NCI-H345 (cell line): Measurements from ENCODE around the gene PRRC1.

Experiments
- DNase-seq: peaks from one replicate; lab custom pipeline; 2025; lab: John Stamatoyannopoulos, UW

The PRRC1 gene

DNA sequence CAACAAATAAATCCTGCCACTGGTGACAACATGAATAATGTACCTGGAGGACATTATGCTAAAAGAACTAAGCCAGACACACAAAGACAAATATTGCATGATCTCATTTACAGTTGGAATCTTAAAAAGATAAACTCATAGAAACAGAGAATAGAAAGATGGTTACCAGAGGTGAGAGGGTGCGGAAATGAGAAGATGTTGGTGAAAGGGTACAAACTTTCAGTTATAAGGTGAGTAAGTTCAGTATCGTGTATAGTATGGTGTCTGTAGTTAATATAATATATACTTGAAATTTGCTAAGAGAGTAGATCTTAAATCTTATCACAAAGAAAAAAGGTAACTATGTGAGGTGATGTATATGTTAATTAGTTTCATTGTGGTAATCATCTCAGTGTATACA is 63.3 kb downstream of the PRRC1 start:
- no peak for DNase-seq

DNA sequence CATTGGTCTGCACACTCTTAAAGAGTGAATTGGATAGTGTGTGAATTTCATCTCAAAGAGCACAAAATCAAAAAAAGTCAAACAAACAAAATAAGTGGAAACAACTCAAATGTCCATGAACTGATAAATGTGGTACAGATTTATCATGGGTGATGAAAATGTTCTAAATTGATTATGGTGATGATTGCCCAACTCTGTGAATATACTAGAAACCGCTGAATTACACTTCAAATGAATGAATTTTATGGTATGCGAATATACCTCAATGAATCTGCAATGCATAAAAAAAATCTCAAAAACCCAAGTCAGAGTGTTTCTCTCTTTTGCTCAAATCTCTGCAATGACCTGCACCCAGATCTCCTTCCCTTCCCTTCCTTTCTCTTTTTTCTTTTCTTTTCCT is 64.0 kb downstream of the PRRC1 start:
- no peak for DNase-seq

DNA sequence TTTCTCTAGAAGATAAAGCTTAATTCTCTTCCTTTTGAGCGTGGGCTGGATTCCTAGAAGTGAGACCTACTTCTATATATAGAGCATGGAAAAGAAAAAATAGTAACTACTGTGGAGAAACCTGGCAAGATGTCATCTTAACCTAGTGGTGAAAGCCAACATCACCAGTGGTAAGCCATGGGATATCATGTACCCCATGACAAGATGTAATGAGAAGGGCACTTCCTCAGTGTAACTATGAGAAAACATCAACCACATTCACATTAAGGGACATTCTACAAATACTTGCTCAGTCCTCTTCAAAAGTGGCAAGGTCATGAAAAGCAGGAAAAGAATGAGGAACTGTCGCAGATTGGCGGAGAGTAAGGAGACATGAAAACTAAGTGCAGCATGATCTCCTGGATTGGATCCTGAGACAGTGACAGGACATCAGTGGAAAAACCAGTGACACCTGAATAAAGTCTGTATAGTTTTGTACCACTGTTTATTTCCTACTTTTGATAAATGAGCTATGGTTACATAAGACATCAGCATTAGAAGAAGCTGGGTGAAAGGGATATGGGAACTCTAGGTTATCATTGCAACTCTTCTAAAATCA is 65.4 kb downstream of the PRRC1 start:
- no peak for DNase-seq

DNA sequence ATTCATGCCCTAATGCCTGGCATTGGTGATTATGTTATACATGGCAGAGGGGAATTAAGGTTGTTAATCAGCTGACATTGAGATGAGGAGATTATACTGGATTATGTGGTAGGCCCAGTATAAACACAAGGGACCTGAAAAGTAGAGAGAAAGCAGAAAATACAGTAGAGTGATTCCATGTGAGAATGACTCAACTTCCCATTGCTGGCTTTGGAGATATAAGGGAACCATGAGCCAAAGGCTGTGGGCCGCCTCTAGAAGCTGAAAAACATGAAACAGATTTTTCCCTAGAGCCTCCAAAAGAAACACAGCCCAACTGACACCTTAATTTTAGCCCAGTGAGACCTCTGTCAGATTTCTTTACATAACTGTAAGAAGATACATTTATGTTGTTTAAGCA is 66.4 kb downstream of the PRRC1 start:
- DNase-seq = no peak

DNA sequence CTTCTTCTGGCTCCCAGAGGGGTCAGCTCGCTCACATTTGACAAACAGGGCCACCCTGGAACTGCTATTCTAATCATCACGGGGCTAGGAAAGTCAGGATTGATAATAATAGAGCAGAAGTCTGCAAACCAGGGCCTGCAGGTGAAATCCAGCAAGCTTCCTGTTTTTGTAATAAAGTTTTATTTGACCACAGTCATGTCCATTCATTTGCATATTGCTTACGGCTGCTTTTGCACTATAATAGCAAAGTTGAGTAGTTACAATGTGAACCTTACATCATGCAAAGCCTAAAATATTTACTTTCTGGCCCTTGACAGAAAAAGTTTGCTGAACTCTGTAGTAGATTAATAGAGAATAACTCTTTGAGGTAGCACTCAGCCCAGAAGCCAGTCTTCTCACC is 68.2 kb downstream of the PRRC1 start:
- no peak for DNase-seq

DNA sequence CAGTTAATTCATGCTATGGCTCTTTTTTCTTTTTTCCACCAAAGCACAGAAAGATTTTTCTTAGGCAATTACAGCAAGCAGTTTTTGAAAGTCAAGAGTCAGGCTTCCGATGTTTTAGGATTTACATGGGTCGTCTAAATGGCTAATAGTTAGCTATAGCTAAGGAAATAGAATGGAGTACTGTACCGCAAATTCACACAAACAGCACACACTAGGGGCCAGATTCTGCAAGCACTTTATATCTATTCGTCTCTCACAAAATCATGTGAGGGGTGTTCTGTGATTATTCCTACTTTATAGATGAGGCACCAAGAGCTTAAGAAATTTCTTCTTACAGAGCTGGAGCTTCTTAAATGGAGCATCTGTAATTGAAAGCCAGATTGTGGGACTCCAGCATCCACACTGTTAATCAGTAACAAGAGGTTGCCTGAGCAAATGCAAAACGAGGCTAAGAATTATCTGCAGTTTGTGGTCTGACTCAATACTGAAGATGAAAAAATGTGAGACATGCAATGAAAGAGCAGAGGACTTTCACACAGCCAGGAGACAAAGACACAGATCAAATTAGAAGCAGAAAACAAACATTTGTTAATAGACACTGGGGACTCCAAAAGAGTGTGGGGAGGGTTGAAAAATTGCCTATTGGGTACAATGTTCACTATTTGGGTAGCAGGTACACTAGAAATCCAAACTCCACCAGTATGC is 68.8 kb downstream of the PRRC1 start:
- DNase-seq = no peak

DNA sequence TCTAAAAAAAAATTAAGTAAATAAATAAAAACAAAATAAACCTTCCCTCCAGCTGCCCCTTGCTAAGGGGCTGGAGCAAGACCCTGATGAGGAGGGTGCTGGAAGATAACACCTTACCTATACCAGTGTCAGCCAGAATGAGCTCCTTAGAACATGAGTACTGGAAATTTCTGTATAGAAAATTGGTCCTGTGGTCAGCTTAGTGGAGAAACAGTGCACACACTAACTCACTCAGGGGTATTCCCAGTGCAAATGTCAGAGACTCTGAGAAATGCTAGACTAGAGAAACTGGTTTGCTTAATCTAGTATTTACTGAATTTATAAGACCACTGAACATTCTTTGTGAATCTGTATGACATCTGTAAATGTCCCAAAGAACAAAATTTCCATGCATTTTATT is 69.4 kb downstream of the PRRC1 start:
- DNase-seq = no peak

DNA sequence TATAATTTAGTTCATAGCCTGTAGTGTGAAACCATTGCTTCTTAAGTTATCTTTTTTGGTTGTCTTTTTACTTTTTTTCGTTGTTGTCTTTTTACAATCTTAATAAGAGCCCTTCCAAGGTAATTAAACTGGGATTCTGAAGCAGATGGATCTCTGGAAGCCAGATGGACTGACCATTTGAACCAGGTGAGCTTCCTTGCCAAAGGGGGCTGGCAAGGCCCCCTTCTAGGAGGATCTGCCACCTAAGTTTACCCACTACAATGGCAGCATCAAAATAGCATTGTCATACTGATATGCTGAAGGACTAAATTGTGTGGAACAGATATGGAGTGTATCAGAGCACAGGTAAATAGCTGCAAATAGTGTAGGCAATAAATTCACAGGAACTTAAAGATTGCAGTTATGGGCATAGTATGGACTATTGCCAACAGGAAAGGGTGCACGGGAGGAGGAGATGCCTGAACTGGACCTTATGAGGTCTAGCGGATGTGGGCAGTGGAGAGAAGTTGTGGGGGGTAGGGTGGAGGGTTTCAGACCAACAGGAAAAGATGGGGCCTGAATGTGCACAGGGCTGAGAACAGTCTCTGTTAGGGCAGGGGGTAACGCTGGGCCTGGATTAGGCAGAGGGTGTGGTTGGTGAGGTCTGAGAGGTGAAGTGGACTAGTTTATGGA is 69.9 kb downstream of the PRRC1 start:
- no peak for DNase-seq

DNA sequence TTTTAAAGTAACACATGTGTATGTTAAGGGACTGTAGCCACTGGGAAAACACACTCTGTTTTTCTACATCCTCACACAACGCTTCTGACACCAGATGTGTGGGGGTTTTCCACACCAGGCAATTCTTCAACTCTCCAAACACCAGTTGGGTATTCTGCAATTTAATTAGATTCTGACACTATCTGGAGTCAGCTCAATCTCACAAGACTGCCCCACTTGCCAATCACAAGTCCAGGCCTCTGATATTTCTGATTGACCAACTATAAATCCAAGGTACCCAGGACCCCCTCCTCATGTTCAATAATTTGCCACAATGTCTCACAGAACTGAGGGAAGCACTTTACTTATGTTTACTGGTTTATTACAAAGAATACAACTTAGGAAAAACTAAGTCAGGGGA is 70.9 kb downstream of the PRRC1 start:
- no peak for DNase-seq

DNA sequence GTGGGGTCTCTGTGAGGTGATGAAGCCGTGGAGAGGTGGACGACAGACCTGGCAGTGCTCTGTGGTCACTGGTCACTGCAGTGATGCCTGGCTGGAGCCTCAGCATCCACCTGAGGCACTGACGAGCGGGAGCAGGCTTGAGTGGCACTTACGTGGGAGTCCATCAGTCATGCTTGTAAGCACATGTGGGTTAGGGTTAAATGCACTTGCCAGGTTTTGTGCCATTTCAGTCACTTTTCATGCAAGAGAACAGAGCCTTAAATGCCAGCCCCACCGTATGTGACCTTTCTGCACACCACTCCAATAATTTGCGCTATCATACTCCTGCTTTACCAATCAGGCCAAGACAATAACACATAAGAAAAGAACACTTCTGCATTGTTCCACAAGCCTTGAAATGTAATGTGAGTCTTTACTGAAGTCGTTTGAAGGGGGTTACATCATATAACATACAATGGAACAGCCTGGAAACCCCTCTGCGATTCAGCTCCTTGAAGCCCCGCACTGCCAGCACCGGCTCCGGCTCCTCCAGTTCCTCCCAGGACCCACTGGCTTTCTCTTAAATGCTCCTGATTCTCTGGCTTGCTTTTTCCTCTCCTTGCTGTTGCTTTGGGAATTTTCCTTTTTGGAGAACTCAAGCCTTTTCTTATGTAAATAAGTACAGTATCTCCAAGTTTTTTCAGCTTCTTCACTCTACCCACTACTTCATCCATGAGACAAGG is 72.0 kb downstream of the PRRC1 start:
- no peak for DNase-seq

DNA sequence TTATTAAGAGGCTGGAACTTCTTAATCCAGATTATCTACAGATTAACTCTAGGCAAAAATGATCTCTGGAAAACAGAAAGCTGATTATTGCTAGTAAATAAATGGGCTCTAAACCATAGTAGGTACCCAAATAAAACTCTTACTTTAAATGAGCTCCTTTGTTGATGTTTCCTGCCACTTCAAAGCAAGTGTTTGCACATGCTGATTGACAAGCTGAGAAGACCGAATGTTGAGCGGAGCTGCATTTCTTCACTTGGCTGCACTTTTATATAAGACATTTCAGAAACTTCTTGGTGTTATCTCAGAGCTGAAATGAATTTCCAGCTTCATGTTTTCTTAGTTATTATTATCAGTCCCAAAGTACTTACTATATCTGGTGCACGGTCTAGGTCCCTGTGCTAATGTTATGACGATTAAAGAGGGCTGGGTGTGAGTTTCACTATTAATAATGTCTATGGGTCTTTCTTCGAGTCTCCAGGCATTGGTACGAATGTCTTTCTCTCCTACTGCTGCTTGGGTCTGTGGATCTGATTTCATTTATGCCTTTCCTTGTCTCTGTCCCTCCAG is 72.8 kb downstream of the PRRC1 start:
- no peak for DNase-seq

DNA sequence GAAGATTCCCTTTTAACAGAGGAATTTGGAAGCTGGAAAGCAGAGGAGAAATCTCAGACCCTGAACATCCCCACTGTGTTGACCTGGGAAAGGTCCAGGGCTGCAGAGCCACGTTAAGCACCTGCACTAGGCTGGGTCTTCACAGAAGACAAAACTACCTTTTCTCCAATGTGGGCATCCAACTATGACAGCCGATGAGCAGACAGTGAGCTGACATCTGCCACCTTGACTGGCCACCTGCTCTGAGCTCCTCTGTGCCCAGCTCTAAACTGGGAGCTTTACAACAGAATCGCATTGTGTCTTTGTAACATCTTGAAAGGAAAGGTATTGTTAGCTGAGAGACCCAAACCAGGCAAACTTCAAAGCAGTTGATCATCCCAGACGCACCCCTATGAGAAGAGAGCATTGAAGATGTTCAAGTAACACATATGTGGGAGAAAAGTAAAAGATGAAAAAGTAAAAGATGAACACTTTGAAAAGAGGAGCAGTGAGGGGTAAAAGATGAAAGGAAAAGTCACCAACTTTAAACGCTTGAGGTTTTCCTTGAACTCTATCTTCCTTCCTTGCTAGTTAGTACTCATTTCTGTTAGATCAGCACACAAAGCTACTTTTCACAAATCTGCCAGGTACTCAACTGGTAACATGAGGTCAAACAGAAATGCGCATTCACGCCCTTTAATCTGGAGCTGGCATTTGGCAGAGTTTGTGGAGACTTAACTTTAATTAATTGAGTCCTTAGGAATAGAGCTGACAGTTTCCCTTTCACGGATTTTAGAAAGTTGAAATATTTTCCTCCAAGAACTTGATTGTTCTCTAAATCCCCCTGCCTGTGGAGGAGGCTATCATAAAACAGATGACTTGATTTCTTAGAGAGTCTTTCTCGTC is 78.3 kb downstream of the PRRC1 start:
- no peak for DNase-seq

DNA sequence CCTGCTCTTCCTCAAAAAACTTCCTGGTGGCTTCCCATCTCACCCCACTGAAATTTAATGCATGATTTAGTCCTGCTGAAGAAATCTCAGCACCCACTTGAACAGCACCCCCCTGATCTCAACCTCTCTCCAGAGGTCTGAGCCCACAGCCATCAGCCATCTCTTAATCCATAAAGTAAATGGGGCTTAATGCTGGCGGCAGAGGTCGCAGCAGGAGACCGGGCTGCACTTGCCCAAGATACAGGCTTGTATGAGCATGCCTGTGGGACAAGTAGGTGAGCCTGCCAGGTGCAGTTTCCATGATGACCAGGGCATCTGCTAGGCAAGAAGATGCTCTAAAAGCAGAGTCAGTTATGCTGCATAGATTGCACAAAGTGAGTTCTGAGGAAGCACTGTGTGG is 79.1 kb downstream of the PRRC1 start:
- peak; percentile 51 for DNase-seq

DNA sequence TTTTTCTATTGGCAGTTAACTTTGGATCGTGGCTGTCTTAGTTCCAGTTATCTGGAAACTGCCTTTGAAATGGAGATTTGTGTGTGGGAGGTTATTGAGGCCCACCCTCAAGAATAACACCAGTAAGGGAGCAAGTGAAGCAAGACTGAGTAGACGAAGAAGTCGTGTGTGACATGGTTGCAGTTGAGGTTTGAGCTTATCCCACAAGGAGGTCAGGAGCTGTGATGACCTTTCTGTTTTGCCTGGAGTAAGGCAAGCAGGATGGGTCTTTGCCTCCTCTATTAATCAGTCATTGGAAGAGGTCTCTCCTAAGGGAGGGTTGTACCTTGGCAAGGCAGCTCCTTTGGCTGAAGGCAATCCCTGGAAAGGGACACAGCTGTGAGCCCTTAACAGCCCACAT is 81.9 kb downstream of the PRRC1 start:
- no peak for DNase-seq

DNA sequence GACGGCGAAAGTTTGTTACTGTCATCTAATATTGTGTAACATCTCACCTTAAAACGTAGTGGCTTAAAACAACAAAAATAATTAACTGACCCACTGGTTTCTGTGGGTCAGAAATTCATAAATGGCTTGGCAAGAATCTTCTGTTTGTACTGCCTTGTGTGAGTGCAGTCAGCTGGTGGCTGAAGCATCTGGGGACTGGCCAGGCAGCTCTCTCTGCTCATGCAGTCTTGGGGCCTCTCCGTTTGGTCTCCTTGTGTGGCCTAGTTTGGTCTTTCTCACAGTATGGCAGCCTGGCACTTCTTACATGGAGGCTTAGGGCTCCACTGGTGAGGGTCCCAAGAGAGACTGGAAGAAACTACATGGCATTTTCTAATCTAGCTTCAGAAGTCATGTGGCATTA is 82.4 kb downstream of the PRRC1 start:
- no peak for DNase-seq

DNA sequence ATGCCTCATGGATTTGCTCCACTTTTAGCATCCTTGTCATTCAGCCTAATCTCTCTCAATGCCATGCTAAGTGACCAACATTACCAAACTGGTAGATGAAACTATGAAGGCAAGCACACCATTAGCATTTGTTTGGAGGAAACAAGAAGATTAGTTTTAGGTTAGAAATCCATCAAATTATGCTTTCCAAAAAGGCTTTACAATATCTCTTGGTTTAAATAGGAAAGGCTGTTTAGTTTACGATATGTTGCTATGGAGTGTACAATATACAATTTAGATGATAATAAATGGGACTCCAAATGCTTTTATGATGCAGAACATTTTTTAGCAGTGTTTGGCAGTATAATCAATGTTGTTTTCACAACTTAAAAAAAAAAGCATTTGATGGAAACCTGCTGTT is 83.7 kb downstream of the PRRC1 start:
- no peak for DNase-seq

DNA sequence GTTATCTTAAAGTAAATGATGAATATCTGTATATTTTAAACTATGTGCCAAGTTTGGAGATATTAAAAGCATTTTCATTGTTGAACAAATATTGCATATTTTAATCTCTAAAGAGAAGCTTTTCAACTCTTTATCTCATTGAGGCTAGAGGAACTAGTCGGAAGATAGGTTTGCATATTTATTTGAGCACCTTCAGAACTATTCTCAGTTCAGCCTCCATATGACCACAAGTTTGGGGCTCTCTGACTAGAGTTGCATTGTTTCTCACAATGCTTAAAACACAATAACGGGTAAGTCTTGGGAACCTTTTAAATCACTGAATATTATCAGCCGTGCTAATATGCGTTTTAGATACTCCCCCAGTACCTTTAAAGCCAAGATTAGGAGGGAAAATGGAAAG is 84.2 kb downstream of the PRRC1 start:
- no peak for DNase-seq

DNA sequence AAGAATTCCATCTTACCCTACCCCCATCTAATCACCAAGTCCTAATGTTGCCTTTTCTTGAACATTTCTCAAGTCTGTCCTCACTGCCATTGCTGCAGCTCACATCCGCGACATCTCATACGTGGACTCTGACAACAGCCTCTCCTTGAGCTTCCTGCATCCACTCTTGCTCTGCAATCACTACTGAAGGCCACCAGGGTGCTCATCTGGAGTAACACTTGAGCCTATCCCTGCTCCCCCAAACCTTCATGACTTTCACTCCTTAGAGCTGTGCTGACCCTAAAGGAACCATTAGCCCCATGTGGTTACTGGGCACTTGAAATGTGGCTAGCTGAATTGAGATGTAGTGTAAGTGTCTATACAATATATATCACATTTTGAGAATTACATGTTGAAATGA is 85.0 kb downstream of the PRRC1 start:
- DNase-seq = no peak

DNA sequence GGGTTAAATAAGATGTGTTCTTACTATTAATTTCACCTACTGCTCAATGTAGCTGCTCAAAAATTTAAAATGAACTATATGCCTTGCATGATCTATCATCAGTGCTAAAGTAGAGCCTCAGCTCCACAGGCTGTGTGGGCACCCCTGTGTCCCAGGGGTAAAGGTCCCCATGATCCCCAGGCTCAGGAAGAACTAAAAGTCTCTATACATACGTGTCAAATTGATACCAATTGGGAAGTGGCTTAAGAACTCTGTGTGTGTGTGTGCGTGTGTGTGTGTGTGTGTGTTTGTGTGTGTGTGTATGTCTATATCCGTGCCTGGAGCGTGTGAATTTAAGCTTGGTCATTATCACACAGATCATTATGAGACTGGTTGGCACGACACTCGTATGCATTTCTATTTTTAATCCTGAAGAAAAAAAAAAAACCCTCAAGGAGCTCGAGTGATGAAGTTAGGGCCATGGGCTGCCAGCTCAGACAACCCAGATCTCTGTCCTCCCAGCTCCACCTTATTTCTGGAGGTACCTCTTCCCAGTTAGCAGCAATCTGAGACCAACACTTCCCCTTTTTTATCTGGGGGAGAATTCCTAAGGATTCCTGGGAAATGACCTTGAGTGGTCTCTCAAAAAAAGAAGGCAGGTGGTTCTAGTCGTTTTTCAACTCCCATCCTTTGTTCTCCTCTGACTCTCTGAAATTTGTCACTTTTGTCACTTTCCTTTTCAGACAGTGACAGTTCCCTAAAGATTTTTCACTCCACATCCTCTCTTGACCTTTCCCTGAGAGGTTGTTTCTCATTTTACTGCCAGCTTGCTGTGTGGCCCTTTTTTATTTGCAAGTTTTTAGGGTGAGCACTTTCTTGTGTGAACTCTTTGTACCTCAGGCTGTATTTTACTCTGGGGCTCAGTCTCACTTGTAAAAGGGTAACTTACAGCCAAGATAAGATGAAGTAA is 85.7 kb downstream of the PRRC1 start:
- DNase-seq = no peak
